Vagina (tissue), 2 donors: Measurements from ENCODE around the gene PNLIPRP3. TPM values are rescaled to one million over a fixed set of nuclear protein-coding genes. Genes with fewer than 3 reads are reported as not detected.

Experiments
- DNase-seq, 2 donors: peaks; one replicate each; pipeline ENCODE4 v3.0.0-alpha.2; 2017; ENCODE audit errors: extremely low spot score in 2 of 2
- H3K27ac ChIP-seq: fragments of 200-600 bp; sonication (generic); one replicate; pipeline ENCODE4 v1.5.1; 2019
- H3K27me3 ChIP-seq: fragments of 200-600 bp; sonication (generic); one replicate; pipeline ENCODE4 v1.5.1; 2019
- H3K36me3 ChIP-seq, 2 donors: fragments of 200-600 bp; sonication (generic); one replicate each; pipeline ENCODE4 v1.5.1; 2017 to 2019
- H3K4me1 ChIP-seq: fragments of 200-600 bp; sonication (generic); one replicate; pipeline ENCODE4 v1.5.1; 2019
- H3K4me3 ChIP-seq, 2 donors: fragments of 200-600 bp; sonication (generic); 1 replicate in 1 of 2; 2 replicates in 1 of 2; pipeline ENCODE4 v1.5.1; 2016 to 2019
- H3K9me3 ChIP-seq: fragments of 200-600 bp; sonication (generic); one replicate; pipeline ENCODE4 v1.5.1; 2019
- CTCF ChIP-seq, 3 experiments: fragments of 450-650 bp in 2 of 3; fragments of 200-600 bp in 1 of 3; sonication (generic) in 1 of 3; IDR thresholded peaks; one replicate each; pipeline ENCODE4 v1.5.1; 2017 to 2019; ENCODE audit warnings: antibody characterized with exemption in 3 of 3, mild to moderate bottlenecking in 2 of 3, moderate library complexity in 2 of 3
- POLR2A ChIP-seq, 2 donors: fragments of 450-650 bp; IDR thresholded peaks; one replicate each; pipeline ENCODE4 v1.6.1; 2017; ENCODE audit warnings: antibody characterized with exemption in 2 of 2, mild to moderate bottlenecking in 2 of 2, moderate library complexity in 2 of 2
- POLR2AphosphoS5 ChIP-seq, 2 donors: sonication (generic); formaldehyde crosslinking; IDR thresholded peaks; one replicate each; pipeline ENCODE4 v1.9.0; 2017; ENCODE audit warnings: antibody characterized with exemption in 2 of 2, mild to moderate bottlenecking in 2 of 2, low read depth in 1 of 2; ENCODE audit not compliant: insufficient read depth in 1 of 2
- intact Hi-C: fragments of 100-400 bp; cut with DNase I; formaldehyde crosslinking; loops from one replicate; pipeline ENCODE4 v1.15.1; 2023
- total RNA-seq: library from RNA; depleted of rRNA; stranded (reverse); fragments of >200 nt; gene quantifications from one replicate; pipeline ENCODE4 v1.2.3, GENCODE V29; 2016

The PNLIPRP3 gene
- total RNA-seq, 1 donor from 2014 or later, result 2.2 TPM

- H3K27me3 ChIP-seq, result no peaks in the 10 kb centered on the region
- no peak for DNase-seq
- TF ChIP-seq CTCF (IDR thresholded peaks at IDR 0.05) (no peak), POLR2AphosphoS5 (IDR thresholded peaks at IDR 0.05; ENCODE audit: insufficient read depth in 1 of 2, low read depth in 1 of 2) (no peak), POLR2A (IDR thresholded peaks at IDR 0.05) (no peak)
- no peak overlapping the region for H3K4me3 ChIP-seq
- H3K9me3 ChIP-seq, result no peaks in the 10 kb centered on the region
- H3K4me1 ChIP-seq, result no peaks in the 10 kb centered on the region
- H3K36me3 ChIP-seq, result no peaks in the 10 kb centered on the region
- intact Hi-C loops, result no loop called here
- no peak overlapping the region for H3K27ac ChIP-seq
Observed at GRCh38 chr10:116504786-116505185, 77.1 kb downstream of the PNLIPRP3 start.

GRCh38 chr10:116510565-116510964 lies 82.9 kb downstream of the PNLIPRP3 start:
- H3K36me3 ChIP-seq, result no peaks in the 10 kb centered on the region
- no peaks in the 10 kb centered on the region for H3K27me3 ChIP-seq
- no peaks in the 10 kb centered on the region for H3K4me1 ChIP-seq
- no peak for TF ChIP-seq CTCF (IDR thresholded peaks at IDR 0.05)
- DNase-seq, result no peak
- H3K9me3 ChIP-seq, result no peaks in the 10 kb centered on the region
- intact Hi-C loops, result no loop called here
- no peak overlapping the region for H3K27ac ChIP-seq
- H3K4me3 ChIP-seq, result no peak overlapping the region

- no peak for TF ChIP-seq POLR2AphosphoS5 (IDR thresholded peaks at IDR 0.05; ENCODE audit: insufficient read depth in 1 of 2, low read depth in 1 of 2)
- TF ChIP-seq POLR2A (IDR thresholded peaks at IDR 0.05), result no peak
- no peak for TF ChIP-seq CTCF (IDR thresholded peaks at IDR 0.05)
- DNase-seq, result no peak
- Histone ChIP-seq H3K4me1 (no peaks in the 10 kb centered on the region), H3K9me3 (no peaks in the 10 kb centered on the region), H3K36me3 (no peaks in the 10 kb centered on the region), H3K27me3 (no peaks in the 10 kb centered on the region), H3K4me3 (no peak overlapping the region), H3K27ac (no peak overlapping the region)
- intact Hi-C loops, result no loop called here
Observed at GRCh38 chr10:116511365-116511764, 83.7 kb downstream of the PNLIPRP3 start.

GRCh38 chr10:116521424-116522290 lies 94.0 kb downstream of the PNLIPRP3 start:
- Histone ChIP-seq H3K4me1 (no peaks in the 10 kb centered on the region), H3K27ac (no peak overlapping the region), H3K9me3 (no peaks in the 10 kb centered on the region), H3K4me3 (no peak overlapping the region), H3K36me3 (no peaks in the 10 kb centered on the region), H3K27me3 (no peaks in the 10 kb centered on the region)
- TF ChIP-seq POLR2AphosphoS5 (IDR thresholded peaks at IDR 0.05; ENCODE audit: insufficient read depth in 1 of 2, low read depth in 1 of 2), result no peak
- peak in 1 of 3 experiments; percentile 35 for TF ChIP-seq CTCF (IDR thresholded peaks at IDR 0.05)
- TF ChIP-seq POLR2A (IDR thresholded peaks at IDR 0.05), result no peak
- intact Hi-C loops, result no loop called here
- DNase-seq, result no peak

- H3K9me3 ChIP-seq, result no peaks in the 10 kb centered on the region
- H3K4me3 ChIP-seq, result no peak overlapping the region
- H3K27me3 ChIP-seq, result no peaks in the 10 kb centered on the region
- no peaks in the 10 kb centered on the region for H3K4me1 ChIP-seq
- H3K27ac ChIP-seq, result no peak overlapping the region
- no peak for TF ChIP-seq POLR2AphosphoS5 (IDR thresholded peaks at IDR 0.05; ENCODE audit: insufficient read depth in 1 of 2, low read depth in 1 of 2)
- TF ChIP-seq POLR2A (IDR thresholded peaks at IDR 0.05), result no peak
- no peak for TF ChIP-seq CTCF (IDR thresholded peaks at IDR 0.05)
- intact Hi-C loops, result no loop called here
- H3K36me3 ChIP-seq, result no peaks in the 10 kb centered on the region
- no peak for DNase-seq
Observed at GRCh38 chr10:116522803-116523381, 95.2 kb downstream of the PNLIPRP3 start.
